Measurements from ENCODE around the gene FANCC.

Gene FANCC

DNA sequence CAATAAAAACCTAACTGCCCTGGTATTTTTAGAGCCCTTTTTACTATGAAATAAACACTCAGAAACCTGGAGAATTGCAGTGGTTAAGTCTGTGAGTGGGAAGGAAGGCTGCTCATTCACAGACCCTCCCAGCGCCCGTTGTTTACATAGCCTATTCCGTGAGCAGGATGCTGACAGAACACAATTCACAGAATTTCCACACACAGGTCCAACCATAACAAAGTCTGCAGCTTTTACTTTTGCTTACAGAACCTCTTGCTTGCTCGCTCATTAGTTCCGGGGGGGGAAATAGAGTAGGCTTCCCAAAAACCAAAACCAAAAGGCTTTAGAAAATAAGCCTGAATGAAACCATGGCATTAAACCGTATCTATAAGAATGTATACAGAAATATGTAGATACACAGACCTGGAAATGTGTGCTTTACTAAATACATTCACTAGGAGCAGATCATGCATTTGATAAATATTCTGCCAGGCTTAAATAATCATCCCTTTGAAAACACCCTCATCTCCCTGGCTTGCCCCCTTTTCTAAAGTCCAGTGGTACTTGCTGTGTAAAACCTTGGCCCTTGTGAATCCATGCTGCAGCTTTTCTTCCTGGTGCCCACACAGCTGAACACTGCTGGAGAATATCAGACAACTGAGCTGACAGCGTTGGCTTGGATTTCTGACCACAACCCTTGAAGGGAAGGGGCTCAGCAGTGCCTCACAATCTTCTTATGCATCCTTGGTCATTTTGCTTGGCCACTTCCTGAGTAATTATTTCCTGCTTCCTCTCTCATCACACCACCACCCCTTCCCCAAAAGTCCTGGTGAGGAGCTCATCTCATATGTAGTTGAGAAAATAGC is 128.0 kb downstream of the FANCC start:
- DNase-seq (ENCODE audit: low spot score), result no peak

DNA sequence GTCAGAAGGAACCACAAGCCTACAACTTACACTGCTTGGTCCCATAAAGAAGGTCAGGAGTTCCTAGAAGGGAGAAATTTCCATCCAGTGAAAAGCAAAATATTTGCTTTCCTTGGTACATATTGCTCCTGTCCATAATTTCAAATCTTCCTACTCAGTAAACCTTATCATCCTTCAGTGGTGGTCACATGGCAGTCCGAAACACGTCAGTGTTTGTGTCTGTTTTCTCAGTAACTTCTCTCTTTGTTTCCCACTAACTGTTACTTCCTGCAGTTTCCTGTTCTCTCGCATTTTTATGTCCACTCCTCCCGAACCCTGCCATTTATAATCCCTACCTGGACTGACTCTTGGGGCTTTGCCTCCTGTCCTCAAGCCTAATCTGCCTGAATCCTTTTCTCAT is 129.1 kb downstream of the FANCC start:
- no peak for DNase-seq (ENCODE audit: low spot score)

- DNase-seq (ENCODE audit: low spot score), result no peak
Measured at GRCh38 chr9:95185956-95186355, 131.6 kb downstream of the FANCC start.

DNA sequence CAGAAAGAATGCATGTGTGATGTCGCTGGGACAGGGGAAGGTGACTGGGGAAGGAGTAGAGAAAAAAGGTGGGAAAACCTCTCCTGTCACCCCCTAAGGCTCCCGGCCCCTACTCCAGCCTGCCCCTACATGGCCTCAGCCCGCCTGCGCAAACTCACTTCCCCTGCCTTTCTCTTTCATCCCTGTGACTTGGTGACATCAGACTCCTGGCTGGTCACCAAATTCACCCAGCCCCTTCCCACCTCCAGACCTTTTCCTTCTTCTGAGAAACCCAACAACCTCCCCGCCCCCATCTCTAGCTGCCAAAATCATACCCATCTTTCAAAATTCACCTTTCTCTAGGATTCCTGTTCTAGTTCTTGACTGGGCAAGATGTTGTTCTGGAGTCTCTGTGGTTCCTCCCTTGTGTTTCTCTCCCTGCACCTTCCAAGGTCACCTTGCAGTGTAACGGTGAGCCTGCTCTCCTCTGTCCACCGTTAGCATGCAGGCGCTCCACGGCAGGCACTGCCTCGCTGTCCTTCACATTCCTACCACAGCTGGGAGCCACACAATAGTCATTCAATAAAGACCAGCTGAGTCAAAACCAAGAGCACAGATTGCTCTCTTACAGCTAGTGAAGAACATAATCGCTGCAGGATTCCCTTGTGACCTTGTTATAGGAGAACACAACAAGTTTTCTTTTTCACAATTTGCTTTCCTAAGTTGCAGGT is 134.5 kb downstream of the FANCC start:
- no peak for DNase-seq (ENCODE audit: low spot score)

GRCh38 chr9:95181835-95182234 is 135.7 kb downstream of the FANCC start:
- DNase-seq (ENCODE audit: low spot score), result no peak

- no peak for DNase-seq (ENCODE audit: low spot score)
Measured at GRCh38 chr9:95181226-95181818, 136.2 kb downstream of the FANCC start.

DNA sequence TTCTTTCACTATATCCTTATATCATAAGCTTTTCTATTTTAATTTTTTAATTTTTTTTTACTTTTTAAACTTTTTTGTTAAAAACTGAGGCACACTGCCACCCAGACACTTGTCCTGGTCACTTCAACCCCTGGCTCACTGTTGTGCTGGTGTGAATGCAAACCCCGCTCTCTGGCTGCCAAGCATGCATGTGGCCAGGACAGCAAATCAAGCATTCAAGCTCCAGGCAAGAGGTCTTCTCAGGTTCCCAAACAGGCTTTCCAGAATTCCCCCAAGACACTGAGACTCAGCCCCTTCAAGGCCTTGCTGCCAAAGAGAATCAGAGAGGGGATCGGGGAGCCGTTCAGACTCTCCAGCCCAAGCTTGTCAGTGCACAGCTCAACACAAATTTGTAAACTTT is 139.9 kb downstream of the FANCC start:
- DNase-seq (ENCODE audit: low spot score), result no peak

- DNase-seq (ENCODE audit: low spot score), result no peak
Measured at GRCh38 chr9:95176755-95177319, 140.7 kb downstream of the FANCC start.

- no peak for DNase-seq (ENCODE audit: low spot score)
Measured at GRCh38 chr9:95175523-95175922, 142.0 kb downstream of the FANCC start.

- no peak for DNase-seq (ENCODE audit: low spot score)
Measured at GRCh38 chr9:95174038-95174437, 143.5 kb downstream of the FANCC start.

GRCh38 chr9:95171596-95171995 is 145.9 kb downstream of the FANCC start:
- no peak for DNase-seq (ENCODE audit: low spot score)

DNA sequence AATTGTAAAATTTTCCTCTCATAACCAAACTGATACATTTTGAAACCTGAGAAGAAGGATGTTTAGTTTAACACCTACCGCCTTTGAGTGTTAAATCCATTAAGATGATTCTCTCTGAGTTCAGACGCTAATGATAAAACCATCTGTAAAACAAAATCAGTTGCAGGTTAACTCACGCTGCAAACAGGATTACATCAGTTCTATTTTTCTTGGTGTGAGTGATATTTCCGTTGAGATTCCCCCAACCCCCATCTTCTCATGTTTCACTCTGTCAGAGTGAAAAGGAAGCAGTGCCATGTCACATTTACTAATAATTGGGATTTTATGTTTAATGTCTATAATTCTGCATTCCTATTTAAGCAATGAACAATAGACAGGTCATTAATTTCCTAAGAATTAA is 146.5 kb downstream of the FANCC start:
- DNase-seq (ENCODE audit: low spot score), result peak; percentile 21

DNA sequence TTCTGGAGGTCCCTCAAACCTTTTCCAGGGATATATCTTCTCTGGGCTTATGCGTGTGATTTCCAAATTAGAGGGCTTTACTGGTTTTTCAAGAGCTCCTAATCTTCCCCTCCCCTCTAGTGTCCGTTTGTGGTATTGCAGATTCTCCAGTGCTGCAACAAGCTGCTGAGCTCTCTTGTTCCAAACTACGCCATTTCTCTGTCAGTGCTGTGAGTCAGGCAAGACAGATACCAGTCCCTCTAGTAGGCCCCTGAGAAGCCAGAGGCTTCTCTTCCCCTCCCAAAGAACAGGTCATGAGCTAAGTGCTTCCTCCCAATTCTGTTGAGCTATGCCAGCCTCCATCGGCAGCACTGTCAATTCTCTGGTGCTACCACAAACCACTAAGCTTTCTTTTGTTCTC is 149.5 kb downstream of the FANCC start:
- peak; percentile 86 for DNase-seq (ENCODE audit: low spot score)

GRCh38 chr9:95165004-95165403 is 152.5 kb downstream of the FANCC start:
- DNase-seq (ENCODE audit: low spot score), result no peak

DNA sequence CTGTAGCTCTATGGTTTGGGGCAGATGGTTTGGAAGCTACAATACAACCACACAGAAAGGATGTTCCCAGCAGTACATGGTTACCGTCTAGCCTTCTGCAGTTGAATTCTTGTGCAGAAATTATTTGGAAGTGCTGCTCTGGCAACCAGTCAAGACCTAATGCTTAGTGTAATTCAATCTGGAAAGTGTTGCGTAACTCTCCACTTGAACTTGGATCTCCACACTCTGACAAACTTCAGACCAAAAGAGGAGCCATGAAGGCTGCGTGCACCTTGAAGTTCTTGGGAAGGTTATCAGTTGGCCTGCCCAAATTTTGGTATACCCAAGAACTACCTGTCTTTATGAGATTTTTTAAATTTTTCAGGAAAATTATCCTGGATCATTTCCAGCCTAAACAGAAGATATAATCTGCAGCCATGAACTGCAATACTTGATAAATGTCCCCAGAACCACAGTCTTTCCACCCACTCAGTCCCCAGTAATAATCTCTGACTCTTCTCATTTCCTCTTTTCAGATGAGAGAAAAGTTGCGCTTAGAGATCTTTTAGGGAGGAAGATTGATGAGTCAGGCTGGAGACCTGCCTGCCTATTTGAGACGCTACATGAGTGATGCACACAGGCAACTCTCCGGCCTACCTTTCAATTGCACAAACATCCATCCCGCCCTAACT is 159.9 kb downstream of the FANCC start:
- no peak for DNase-seq (ENCODE audit: low spot score)

DNA sequence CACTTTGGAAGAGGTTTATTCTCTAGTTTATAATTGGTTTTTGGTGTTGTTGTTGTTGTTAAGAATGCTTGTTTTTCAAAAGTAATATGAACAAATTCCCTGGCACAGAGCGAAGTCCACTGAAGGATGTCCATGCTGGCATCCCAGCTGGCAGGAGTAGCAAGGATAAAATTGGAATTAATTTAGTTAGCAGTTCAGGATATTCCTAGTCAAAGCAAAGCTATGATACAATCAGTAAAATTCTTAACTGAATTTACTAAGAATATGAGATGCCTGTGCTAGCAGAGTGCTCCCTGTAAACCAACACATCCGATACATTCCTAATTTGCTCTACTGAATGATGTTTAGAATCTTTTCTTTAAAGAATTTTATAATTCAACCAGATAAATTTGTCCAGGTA is 161.4 kb downstream of the FANCC start:
- no peak for DNase-seq (ENCODE audit: low spot score)

- no peak for DNase-seq (ENCODE audit: low spot score)
Measured at GRCh38 chr9:95155220-95155619, 162.3 kb downstream of the FANCC start.

- no peak for DNase-seq (ENCODE audit: low spot score)
Measured at GRCh38 chr9:95150903-95151302, 166.6 kb downstream of the FANCC start.

GRCh38 chr9:95148208-95148520 is 169.3 kb downstream of the FANCC start:
- DNase-seq (ENCODE audit: low spot score), result no peak

- no peak for DNase-seq (ENCODE audit: low spot score)
Measured at GRCh38 chr9:95147452-95148207, 169.9 kb downstream of the FANCC start.
